HepG2 (cell line): ENCODE measurements around the gene PCP4L1. TPM values are rescaled to one million over a fixed set of nuclear protein-coding genes. Genes with fewer than 3 reads are reported as not detected.
A peak's percentile ranks its signal among the peaks of the same experiment; 100 is the strongest.

Source experiments
- AGO1 ChIP-seq: fragments of 200-400 bp; formaldehyde crosslinking; IDR thresholded peaks from 2 replicates; pipeline ENCODE4 v1.6.1; 2017; ENCODE audit warnings: mild to moderate bottlenecking, low read depth, low read length, moderate library complexity; ENCODE audit not compliant: poor library complexity, severe bottlenecking
- ATRX ChIP-seq: sonication (generic); formaldehyde crosslinking; IDR thresholded peaks from 2 replicates; pipeline ENCODE4 v1.4.0; 2020; ENCODE audit warnings: missing genetic modification reagents, borderline replicate concordance
- GATAD2A ChIP-seq: IDR thresholded peaks from 2 replicates; pipeline ENCODE4 v1.6.1; 2016
- MYPOP ChIP-seq: sonication (generic); formaldehyde crosslinking; IDR thresholded peaks from 2 replicates; pipeline ENCODE4 v1.8.1; 2023; ENCODE audit warnings: mild to moderate bottlenecking, moderate library complexity, missing genetic modification reagents
- REPIN1 ChIP-seq: sonication (generic); formaldehyde crosslinking; IDR thresholded peaks from 2 replicates; pipeline ENCODE4 v1.8.0; 2022; ENCODE audit warnings: missing genetic modification reagents, low read depth, mild to moderate bottlenecking, borderline replicate concordance
- SAP130 ChIP-seq: IDR thresholded peaks from 2 replicates; pipeline ENCODE4 v1.6.1; 2016; ENCODE audit warnings: low read depth
- ZMYM3 ChIP-seq: sonication (generic); formaldehyde crosslinking; IDR thresholded peaks from 2 replicates; pipeline ENCODE4 v1.5.1; 2020; ENCODE audit warnings: mild to moderate bottlenecking, missing genetic modification reagents
- ZNF318 ChIP-seq: sonication (generic); formaldehyde crosslinking; IDR thresholded peaks from 2 replicates; pipeline ENCODE4 v1.4.0; 2020; ENCODE audit warnings: mild to moderate bottlenecking, missing genetic modification reagents
- ZNF335 ChIP-seq: sonication (generic); formaldehyde crosslinking; IDR thresholded peaks from 2 replicates; pipeline ENCODE4 v1.4.0; 2020; ENCODE audit warnings: missing genetic modification reagents
- ZNF703 ChIP-seq: sonication (generic); formaldehyde crosslinking; IDR thresholded peaks from 2 replicates; pipeline ENCODE4 v1.5.1; 2020; ENCODE audit warnings: missing genetic modification reagents, mild to moderate bottlenecking, moderate library complexity, borderline replicate concordance
- polyA plus RNA-seq, 8 experiments: library from polyadenylated mRNA; depleted of rRNA in 3 of 8; stranded (reverse) in 7 of 8; unstranded in 1 of 8; fragments of >200 nt; fragmentation: Illumina TruSeq in 4 of 8; extraction: Trizol in 4 of 8; gene quantifications; 2 replicates each; pipeline versions ENCODE4 v1.2.1 to v1.2.3, GENCODE V29; 2011 to 2016; ENCODE audit warnings: low read depth in 4 of 8, missing spikeins in 1 of 8, mixed read lengths in 1 of 8; ENCODE audit not compliant: insufficient read depth in 1 of 8
- total RNA-seq, 5 experiments: library from RNA; depleted of rRNA; stranded (reverse); fragments of >200 nt; fragmentation: Illumina TruSeq; extraction: Trizol; gene quantifications; 2 replicates each; pipeline ENCODE4 v1.2.3, GENCODE V29; 2016; ENCODE audit warnings: low read depth in 1 of 5
- TF ChIP-seq, protein P1 (sequence below), 2 experiments: sonication (generic) in 1 of 2; formaldehyde crosslinking in 1 of 2; IDR thresholded peaks; 2 replicates each; pipeline versions ENCODE4 v1.4.0 to v1.6.1; 2016 to 2020; ENCODE audit warnings: borderline replicate concordance in 1 of 2, low read depth in 1 of 2, mild to moderate bottlenecking in 1 of 2, missing genetic modification reagents in 1 of 2
- TF ChIP-seq, protein P2 (sequence below): IDR thresholded peaks from 2 replicates; pipeline ENCODE4 v1.6.1; 2016

Gene PCP4L1
- total and polyA plus RNA-seq, 2 of the 13 experiments (the other 11 are each of a cell fraction or from before 2014, with no cell fraction given): 0.28 TPM; not detected in 1

- TF ChIP-seq, protein P1, sequence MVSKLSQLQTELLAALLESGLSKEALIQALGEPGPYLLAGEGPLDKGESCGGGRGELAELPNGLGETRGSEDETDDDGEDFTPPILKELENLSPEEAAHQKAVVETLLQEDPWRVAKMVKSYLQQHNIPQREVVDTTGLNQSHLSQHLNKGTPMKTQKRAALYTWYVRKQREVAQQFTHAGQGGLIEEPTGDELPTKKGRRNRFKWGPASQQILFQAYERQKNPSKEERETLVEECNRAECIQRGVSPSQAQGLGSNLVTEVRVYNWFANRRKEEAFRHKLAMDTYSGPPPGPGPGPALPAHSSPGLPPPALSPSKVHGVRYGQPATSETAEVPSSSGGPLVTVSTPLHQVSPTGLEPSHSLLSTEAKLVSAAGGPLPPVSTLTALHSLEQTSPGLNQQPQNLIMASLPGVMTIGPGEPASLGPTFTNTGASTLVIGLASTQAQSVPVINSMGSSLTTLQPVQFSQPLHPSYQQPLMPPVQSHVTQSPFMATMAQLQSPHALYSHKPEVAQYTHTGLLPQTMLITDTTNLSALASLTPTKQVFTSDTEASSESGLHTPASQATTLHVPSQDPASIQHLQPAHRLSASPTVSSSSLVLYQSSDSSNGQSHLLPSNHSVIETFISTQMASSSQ (IDR thresholded peaks at IDR 0.05; ENCODE audit: low read depth): peak; percentile 79
- TF ChIP-seq, protein P1 (CRISPR knock-in tag; IDR thresholded peaks at IDR 0.05; ENCODE audit: borderline replicate concordance): peak; percentile 80; the same call in 1 of the 2 replicates
- peak; percentile 71; the same call in 1 of the 2 replicates for TF ChIP-seq REPIN1 (CRISPR knock-in tag)
- no peak for TF ChIP-seq ATRX (CRISPR knock-in tag)
- peak; percentile 41; the same call in 1 of the 2 replicates for TF ChIP-seq ZNF335 (CRISPR knock-in tag)
- no peak for TF ChIP-seq ZNF318
- peak; percentile 92 for TF ChIP-seq AGO1
- TF ChIP-seq MYPOP (CRISPR knock-in tag): peak; percentile 17; the same call in 1 of the 2 replicates
- TF ChIP-seq GATAD2A (CRISPR knock-in tag): peak; percentile 89
- TF ChIP-seq ZNF703 (CRISPR knock-in tag): no peak
- peak; percentile 72 for TF ChIP-seq SAP130 (CRISPR knock-in tag)
- TF ChIP-seq, protein P2, sequence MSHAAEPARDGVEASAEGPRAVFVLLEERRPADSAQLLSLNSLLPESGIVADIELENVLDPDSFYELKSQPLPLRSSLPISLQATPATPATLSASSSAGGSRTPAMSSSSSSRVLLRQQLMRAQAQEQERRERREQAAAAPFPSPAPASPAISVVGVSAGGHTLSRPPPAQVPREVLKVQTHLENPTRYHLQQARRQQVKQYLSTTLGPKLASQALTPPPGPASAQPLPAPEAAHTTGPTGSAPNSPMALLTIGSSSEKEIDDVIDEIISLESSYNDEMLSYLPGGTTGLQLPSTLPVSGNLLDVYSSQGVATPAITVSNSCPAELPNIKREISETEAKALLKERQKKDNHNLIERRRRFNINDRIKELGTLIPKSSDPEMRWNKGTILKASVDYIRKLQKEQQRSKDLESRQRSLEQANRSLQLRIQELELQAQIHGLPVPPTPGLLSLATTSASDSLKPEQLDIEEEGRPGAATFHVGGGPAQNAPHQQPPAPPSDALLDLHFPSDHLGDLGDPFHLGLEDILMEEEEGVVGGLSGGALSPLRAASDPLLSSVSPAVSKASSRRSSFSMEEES: peak; percentile 91
- no peak for TF ChIP-seq ZMYM3 (CRISPR knock-in tag)
Observed at GRCh38 chr1:161218301-161219077, 40.1 kb upstream of the PCP4L1 start (continued).
